Urinary bladder (tissue), 4 donors: ENCODE measurements around the gene EGFL7. TPM values are rescaled to one million over a fixed set of nuclear protein-coding genes. Genes with fewer than 3 reads are reported as not detected.

Experiments used
- DNase-seq: peaks from one replicate; pipeline ENCODE4 v3.0.0-alpha.2; 2015; ENCODE audit errors: extremely low spot score
- H3K27ac ChIP-seq: one replicate; pipeline ENCODE4 v1.5.1; 2013; ENCODE audit warnings: low read depth, mild to moderate bottlenecking, moderate library complexity
- H3K36me3 ChIP-seq: one replicate; pipeline ENCODE4 v1.6.1; 2013; ENCODE audit warnings: mild to moderate bottlenecking, moderate library complexity; ENCODE audit not compliant: insufficient read depth
- H3K4me1 ChIP-seq: one replicate; pipeline ENCODE4 v1.6.1; 2013; ENCODE audit warnings: mild to moderate bottlenecking, moderate library complexity; ENCODE audit not compliant: insufficient read depth
- H3K4me3 ChIP-seq: one replicate; pipeline ENCODE4 v1.5.1; 2013; ENCODE audit warnings: low read depth, low read length
- WGBS: extraction: QIAGEN DNeasy Blood & Tissue Kit; methylation state at CpG from one replicate; pipeline ENCODE4 v1.1.7; 2013; 5-methylcytosine and 5-hydroxymethylcytosine counted together
- polyA plus RNA-seq: library from polyadenylated mRNA; stranded (reverse); fragments of 200-250 nt; gene quantifications from one replicate; pipeline ENCODE4 v1.2.3, GENCODE V29; 2013
- total RNA-seq: library from RNA; depleted of rRNA; stranded (reverse); fragments of >200 nt; gene quantifications from one replicate; pipeline ENCODE4 v1.2.3, GENCODE V29; 2014
- donor health status: healthy with polysubstance abuse.
- donor health status: healthy.

The EGFL7 gene
- total and polyA plus RNA-seq, 2 donors = 43.6 to 138 TPM

DNA sequence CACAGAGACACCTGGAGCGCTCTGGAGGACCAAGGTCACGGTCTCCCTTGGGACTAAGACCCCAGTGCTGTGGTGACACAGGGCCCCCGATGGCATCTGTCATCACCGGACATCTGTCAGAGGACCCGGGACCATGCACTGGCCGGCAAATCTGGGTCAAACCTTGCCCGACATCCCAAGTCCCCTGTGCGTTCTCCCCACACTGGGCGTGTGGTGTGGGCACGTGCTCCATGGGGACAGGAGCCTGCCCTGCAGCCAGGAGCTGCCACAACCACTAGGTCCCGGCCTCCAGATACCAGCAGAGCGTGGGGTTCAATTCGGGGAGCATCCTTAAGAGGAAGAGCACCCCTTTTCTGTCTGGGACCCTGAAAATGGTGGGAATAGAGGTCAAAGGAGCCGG lies 21.0 kb downstream of the EGFL7 start:
- 88% methylated on average over 14 of the region's 14 CpGs for WGBS
- no peak for DNase-seq
- H3K36me3 ChIP-seq = no peaks in the 10 kb centered on the region
- no peaks in the 10 kb centered on the region for H3K4me1 ChIP-seq
- no peak overlapping the region for H3K4me3 ChIP-seq
- no peak overlapping the region for H3K27ac ChIP-seq

DNA sequence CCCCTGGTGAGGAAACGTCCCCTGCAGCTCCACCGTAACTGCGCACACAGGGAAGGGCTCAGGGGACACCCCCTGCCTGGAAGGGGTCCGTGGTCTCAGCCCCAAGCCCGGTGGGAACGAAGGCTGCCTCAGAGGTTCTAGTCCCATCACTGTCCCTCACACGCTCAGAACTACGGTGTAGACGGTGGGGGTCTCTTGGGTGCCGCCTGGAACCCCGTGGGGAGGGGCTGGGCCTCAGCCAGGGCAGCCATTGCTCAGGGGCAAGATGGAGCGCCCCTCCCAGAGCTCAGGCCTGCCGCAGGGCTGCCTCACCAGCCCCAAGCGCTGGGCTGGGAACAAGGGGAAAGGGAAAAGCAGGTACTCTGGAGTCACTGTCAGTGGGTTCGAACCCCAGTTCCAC lies 21.6 kb downstream of the EGFL7 start:
- Histone ChIP-seq H3K27ac (no peak overlapping the region), H3K4me1 (no peaks in the 10 kb centered on the region), H3K36me3 (no peaks in the 10 kb centered on the region), H3K4me3 (no peak overlapping the region)
- 86% methylated on average over 15 of the region's 15 CpGs for WGBS
- no peak for DNase-seq

DNA sequence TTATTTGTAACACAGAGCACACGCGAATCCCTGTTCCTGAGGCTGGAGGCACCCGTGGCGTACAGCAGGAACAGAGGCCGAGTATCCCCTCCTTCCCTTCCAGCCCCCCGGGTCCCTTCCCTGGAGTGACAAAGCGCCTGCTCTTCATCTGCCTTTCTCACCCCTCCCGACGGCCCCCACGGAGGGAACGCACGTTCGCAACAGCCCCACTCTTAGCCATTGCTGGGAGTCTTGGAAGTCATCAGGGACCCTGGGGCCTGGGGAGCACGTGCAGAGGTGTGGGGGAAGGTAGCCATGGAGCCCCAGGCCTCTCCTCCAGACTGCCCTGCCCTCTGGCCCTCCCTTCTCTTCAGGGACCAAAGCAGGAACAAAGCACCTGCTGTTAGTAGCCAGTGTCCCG lies 22.1 kb downstream of the EGFL7 start:
- DNase-seq = no peak
- H3K4me1 ChIP-seq = no peaks in the 10 kb centered on the region
- no peaks in the 10 kb centered on the region for H3K36me3 ChIP-seq
- no peak overlapping the region for H3K4me3 ChIP-seq
- no peak overlapping the region for H3K27ac ChIP-seq
- WGBS = 91% methylated on average over 15 of the region's 15 CpGs

DNA sequence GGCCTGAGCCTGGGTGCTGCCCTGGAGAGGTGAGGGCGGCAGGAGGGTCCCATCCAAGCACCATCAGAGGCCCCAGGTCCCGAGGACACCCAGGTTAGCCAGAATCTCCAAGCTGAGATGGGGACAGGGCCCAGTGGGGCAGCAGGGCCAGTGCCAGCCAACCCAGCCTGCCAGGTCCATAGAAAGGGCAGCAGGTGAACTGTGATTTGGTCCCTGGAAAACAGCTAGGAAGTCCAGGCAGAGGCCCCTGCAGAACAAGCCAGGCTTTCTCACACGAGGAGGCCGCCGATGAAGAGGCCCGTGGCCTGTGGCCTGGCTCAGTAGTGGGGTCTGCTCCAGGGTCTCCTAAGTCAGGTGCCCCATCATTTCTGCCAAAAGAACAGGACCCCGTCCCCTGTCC lies 22.5 kb downstream of the EGFL7 start:
- Histone ChIP-seq H3K36me3 (no peaks in the 10 kb centered on the region), H3K4me1 (no peaks in the 10 kb centered on the region), H3K27ac (no peak overlapping the region), H3K4me3 (no peak overlapping the region)
- no peak for DNase-seq
- 92% methylated on average over 7 of the region's 7 CpGs for WGBS

DNA sequence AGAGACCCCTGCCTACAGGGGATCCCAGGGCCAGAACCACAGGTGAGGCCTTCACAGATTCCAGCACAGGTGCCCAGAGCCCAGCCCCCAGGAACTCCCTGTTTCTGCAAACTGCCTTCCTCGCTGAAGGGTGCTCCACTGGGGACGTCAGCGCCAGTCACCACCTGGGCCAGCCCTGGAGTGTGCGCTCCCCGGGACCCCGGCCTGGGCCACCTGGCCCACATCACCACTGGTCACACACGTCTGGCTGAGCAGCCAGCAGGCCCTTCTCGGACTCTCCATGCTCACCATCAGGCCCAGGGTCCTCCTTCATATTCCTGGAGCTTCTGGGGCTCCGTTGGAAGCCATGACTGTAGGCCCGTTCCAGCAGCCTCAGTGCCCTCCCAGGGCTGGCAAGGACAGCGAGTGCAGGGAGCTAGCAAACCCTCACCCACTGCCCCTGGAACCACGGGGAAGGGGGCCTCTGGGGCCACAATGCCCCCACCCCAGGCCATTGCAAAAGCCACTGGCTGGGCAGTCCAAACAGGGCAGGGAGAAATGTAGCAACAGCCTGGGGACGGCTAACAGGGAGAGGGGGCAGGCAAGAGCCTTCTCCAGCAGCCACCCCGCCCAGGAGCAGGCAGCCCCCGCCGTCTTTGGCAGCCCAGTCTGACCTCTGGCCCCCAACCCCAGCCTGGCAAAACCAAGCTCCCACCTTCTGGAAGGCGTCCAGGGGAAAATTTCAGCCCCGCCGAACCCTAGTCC lies 23.2 kb downstream of the EGFL7 start:
- DNase-seq = no peak
- WGBS = 50% methylated on average over 19 of the region's 19 CpGs
- Histone ChIP-seq H3K4me1 (no peaks in the 10 kb centered on the region), H3K27ac (no peak overlapping the region), H3K36me3 (no peaks in the 10 kb centered on the region), H3K4me3 (peak overlapping the region; percentile 80)

DNA sequence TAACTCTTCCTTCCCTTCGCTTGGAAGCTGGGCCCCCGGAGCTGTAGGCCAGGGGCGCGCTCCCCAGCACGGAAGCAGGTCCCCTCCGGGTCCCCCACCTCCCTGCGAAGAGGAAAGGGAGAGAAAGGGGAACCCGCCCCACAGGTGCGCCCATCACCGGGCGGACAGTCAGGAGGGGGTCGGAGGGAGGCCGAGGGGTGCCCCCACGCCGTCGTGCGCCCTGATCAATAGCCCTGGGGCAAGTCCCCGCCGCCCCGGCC lies 23.7 kb downstream of the EGFL7 start:
- H3K36me3 ChIP-seq = no peaks in the 10 kb centered on the region
- peak overlapping the region; percentile 80 for H3K4me3 ChIP-seq
- no peak for DNase-seq
- 7% methylated on average over 20 of the region's 20 CpGs for WGBS
- no peak overlapping the region for H3K27ac ChIP-seq
- no peaks in the 10 kb centered on the region for H3K4me1 ChIP-seq

DNA sequence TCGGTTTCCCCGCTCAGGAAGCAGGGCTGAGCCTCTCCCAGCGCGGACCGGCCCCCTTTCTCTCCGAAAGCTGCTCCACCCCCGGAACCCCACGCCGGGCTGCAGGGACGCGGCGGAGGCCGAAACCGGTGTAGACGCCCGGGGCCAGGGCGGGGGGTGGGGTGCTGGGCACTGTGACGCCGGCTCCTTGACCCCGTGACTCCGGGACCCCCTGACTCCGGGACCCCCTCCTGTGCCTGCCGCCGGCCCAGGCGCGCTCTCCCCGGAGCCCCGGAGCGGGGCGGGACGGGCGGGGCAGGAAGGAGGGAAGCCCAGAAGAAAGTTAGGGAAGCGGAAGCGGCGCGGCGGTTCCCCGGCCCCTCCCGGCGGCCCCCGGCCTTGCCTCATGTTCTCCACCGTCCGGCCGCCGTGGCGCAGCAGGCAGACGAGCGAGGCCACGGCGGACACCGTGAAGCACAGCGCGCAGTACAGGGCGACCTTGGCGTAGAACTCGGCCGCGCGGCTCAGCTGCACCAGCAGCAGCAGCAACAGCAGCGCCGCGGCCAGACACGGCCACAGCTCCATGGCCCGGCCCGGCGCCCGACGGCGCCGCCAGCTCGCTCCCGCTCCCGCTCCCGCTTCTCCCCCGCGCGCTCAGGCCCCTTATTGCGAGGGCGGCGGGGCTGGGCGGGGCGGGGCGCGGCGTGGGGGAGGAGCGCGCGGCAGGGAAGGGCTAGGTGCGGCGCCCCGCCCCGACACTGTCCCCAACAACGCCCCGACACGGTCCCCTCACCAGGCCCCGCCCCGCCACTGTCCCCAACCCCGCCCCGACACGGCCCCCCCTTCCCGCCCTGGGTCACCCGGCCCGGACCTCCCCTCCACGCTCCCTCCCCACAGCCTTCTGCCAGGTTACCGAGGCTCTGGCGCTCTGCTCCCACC lies 24.3 kb downstream of the EGFL7 start, which contains the start of gene AGPAT2:
Gene AGPAT2 (minus strand): TSS at position 664 of the 918 bp plus-strand sequence. CDS start 100 bp downstream, at position 564.
- peak within 1 kb of the TSS; percentile 80 for H3K4me3 ChIP-seq
- H3K4me1 ChIP-seq = no peaks in the 10 kb centered on the region
- H3K36me3 ChIP-seq = no peaks in the 10 kb centered on the region
- peak within 1 kb of the TSS; percentile 68 for H3K27ac ChIP-seq
- no peak for DNase-seq
- 1% methylated on average over 106 of the region's 106 CpGs for WGBS

DNA sequence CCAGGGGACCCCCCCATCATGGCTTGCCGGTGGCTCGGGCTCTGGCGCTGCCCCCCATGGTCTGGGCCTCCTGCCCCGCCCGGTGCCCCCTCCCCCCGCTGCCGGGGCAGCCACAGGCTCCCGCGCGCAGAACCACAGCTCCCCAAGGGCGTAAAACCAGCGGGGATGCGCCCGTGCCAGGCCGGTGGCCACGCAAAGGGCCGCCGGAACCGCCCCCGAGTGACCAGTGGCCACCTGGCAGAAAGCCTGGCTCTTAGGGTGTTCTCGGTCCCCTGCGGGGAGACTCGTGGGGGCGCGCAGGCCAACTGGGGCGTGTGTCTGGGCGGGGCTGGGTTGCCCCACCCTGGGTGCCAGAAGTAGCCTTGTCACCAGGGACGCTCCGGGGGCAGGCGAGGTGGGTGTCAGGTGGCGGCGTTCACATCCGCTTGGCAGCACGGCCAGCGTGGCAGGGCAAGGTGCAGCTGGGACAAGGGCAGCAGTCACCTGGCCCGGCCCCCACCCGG lies 25.1 kb downstream of the EGFL7 start:
- Histone ChIP-seq H3K4me3 (peak overlapping the region; percentile 80), H3K27ac (peak overlapping the region; percentile 26), H3K4me1 (no peaks in the 10 kb centered on the region), H3K36me3 (no peaks in the 10 kb centered on the region)
- DNase-seq = no peak
- 29% methylated on average over 37 of the region's 37 CpGs for WGBS

DNA sequence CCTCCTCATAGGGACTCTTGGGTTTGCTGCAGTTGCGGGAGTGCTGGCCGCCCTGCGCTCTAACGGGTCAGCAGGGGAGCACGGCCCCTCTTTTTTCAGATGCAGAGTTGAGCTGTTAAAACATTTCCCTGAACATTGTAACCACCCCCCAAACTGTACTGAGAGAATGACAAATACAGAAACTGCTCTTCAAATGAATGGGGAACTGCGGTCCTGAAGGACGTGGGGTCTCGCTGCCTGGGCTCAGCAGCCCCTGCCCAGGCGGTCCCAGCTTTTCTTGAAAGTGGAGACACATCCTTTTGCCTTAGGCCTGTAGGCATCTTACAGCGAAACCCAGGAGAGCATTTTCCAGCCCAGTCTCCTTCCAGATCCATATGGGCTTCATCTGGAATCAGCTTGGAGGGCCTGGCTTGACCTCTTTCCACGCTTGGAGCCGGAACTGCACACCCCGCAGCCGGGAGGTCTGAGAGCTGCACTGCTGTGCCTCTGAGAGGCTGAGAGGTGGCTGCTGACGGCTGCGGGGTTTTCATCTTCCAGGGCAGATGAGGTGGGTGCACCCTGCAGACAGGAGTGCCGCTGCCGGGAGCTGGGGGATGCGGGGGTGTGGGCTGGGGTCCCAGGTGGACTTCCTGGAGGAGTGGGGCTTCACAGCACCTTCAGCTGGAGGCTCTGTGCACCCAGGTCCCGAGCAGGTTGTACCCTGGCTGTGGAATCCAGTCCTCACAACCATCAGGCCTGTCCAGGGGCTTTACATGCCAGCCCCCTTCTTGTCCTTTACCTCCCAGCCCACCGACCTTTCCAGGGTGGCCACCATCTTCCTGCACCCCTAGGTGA lies 25.8 kb downstream of the EGFL7 start:
- H3K4me3 ChIP-seq = no peak overlapping the region
- H3K36me3 ChIP-seq = no peaks in the 10 kb centered on the region
- no peak for DNase-seq
- H3K4me1 ChIP-seq = no peaks in the 10 kb centered on the region
- WGBS = 66% methylated on average over 21 of the region's 21 CpGs
- H3K27ac ChIP-seq = no peak overlapping the region

DNA sequence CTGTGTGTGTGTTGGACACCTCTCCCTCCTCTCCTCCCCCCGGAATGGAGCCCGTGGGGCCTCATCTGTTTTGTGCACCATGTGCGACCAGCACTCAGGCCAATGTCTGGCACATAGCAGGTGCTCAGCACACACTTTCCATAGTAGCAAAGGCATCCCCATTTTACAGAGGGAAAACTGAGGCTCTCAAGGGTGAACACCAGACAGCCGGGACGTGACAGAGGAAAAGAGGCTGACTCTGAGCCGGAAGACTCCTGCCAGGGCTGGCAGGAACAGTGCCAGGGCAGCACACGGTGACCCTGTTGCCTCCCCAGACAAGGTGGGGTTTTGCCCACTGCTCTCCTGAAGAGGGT lies 26.4 kb downstream of the EGFL7 start:
- no peak overlapping the region for H3K27ac ChIP-seq
- H3K36me3 ChIP-seq = no peaks in the 10 kb centered on the region
- 89% methylated on average over 7 of the region's 7 CpGs for WGBS
- no peaks in the 10 kb centered on the region for H3K4me1 ChIP-seq
- no peak overlapping the region for H3K4me3 ChIP-seq
- no peak for DNase-seq

DNA sequence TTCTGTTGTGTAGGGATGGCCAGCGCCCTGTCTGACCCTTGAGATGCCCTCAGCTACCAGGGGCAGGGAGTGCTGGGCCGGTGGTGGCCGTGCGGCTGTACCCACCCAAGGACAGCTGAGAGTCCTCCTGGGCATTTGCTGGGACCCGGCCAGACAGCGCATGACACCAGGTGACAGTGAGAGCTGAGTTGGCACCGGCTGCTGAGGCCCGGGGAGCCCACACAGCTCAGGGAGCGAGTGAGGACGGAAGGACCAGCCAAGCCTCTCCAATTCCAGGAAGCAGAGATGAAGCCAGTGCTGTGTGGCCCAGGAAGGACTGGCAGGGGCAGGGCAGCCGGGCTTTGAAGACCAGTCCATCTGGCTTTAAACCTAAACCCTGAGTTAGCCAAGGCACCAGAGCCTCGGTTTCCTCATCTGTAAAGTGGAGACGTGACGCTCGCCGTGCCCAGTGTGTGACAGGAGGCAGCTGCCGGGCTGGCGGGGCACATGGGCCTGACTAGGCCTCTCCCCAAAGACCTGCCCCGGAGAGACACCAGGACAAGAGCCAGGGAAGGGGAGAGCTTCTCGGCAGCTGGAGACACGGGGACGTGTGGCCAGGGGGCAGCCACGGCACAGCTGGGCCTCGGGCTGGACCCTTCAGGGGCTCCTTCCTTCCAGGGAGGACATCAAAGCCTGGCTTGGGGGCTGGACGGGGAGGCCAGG lies 27.5 kb downstream of the EGFL7 start:
- DNase-seq = no peak
- Histone ChIP-seq H3K4me1 (no peaks in the 10 kb centered on the region), H3K27ac (no peak overlapping the region), H3K36me3 (no peaks in the 10 kb centered on the region), H3K4me3 (no peak overlapping the region)
- WGBS = 76% methylated on average over 25 of the region's 25 CpGs

DNA sequence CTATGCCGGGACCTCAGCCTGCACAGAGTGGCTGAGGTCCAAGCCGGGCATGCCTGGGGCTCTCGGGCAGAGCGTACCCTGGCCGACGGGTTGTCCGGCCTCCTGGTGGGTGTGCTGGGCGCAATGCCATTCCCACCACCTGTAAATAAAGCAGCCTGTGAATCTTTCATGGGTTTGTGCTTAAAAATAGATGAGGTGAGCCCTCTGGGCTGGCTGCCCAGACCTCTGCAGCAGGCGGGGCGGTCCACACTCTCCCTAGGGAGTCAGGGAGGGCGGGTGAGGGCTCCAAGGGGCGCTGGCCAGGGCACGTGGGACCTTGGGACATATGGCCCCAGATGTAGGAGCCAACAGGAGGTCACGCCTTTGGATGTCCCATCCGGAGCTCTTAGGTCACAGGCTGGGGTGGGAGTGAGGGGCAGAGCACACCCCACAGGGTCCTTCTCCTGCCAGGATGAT lies 28.1 kb downstream of the EGFL7 start:
- WGBS = 51% methylated on average over 15 of the region's 15 CpGs
- no peaks in the 10 kb centered on the region for H3K4me1 ChIP-seq
- DNase-seq = no peak
- H3K27ac ChIP-seq = no peak overlapping the region
- H3K36me3 ChIP-seq = no peaks in the 10 kb centered on the region
- H3K4me3 ChIP-seq = no peak overlapping the region
